MCF 10A (cell line): Measurements from ENCODE around the gene SPINK2. TPM values are rescaled to one million over a fixed set of nuclear protein-coding genes. Genes with fewer than 3 reads are reported as not detected.

Experiments
- BruUV-seq: library from RNA; stranded (reverse); fragments of 400-500 nt; replicated peaks from 2 replicates; lab custom pipeline; 2021; lab: Mats Ljungman, UMichigan
- CTCF ChIA-PET: fragments of 300-600 bp; sonication (Branson Sonifier 250); formaldehyde crosslinking; extraction: SDS; loops from one replicate; lab custom pipeline; 2021; ENCODE audit warnings: antibody characterized with exemption, inconsistent platforms; lab: Yijun Ruan, JAX
- POLR2A ChIA-PET: fragments of 300-600, 350-650 bp; sonication (Branson Sonifier 250); formaldehyde crosslinking; extraction: SDS; loops from one replicate; lab custom pipeline; 2020; ENCODE audit warnings: antibody characterized with exemption, inconsistent platforms; lab: Yijun Ruan, JAX
- DNase-seq: peaks from one replicate; pipeline ENCODE4 v3.0.0-alpha.2; 2018; ENCODE audit not compliant: unreplicated experiment
- H3K27ac Mint-ChIP-seq: one replicate; pipeline ENCODE4 v1.8.0; 2022; ENCODE audit warnings: mild to moderate bottlenecking, low read depth, mixed read lengths; ENCODE audit not compliant: unreplicated experiment
- H3K27me3 Mint-ChIP-seq: one replicate; pipeline ENCODE4 v1.8.0; 2022; ENCODE audit warnings: mixed read lengths; ENCODE audit not compliant: insufficient read depth, unreplicated experiment
- H3K36me3 Mint-ChIP-seq: one replicate; pipeline ENCODE4 v1.8.0; 2022; ENCODE audit warnings: mild to moderate bottlenecking, moderate library complexity, mixed read lengths; ENCODE audit not compliant: insufficient read depth, unreplicated experiment
- H3K4me1 Mint-ChIP-seq: one replicate; pipeline ENCODE4 v1.8.0; 2022; ENCODE audit warnings: mixed read lengths; ENCODE audit not compliant: insufficient read depth, unreplicated experiment
- H3K4me3 Mint-ChIP-seq: one replicate; pipeline ENCODE4 v1.8.0; 2022; ENCODE audit warnings: mild to moderate bottlenecking, moderate library complexity, mixed read lengths; ENCODE audit not compliant: unreplicated experiment
- H3K9me3 Mint-ChIP-seq: one replicate; pipeline ENCODE4 v1.8.0; 2022; ENCODE audit warnings: mixed read lengths; ENCODE audit not compliant: unreplicated experiment
- intact Hi-C: fragments of 100-400 bp; cut with micrococcal nuclease; formaldehyde crosslinking; loops from 2 replicates; pipeline ENCODE4 v1.14.1; 2022
- total RNA-seq: library from RNA; stranded (reverse); gene quantifications from 2 replicates; pipeline ENCODE4 v1.2.3, GENCODE V29; 2022
- TF ChIP-seq, protein P1 (sequence below): fragments of 200-600 bp; IDR thresholded peaks from one replicate; pipeline ENCODE4 v1.8.0; 2022; ENCODE audit warnings: antibody characterized with exemption, mild to moderate bottlenecking; ENCODE audit not compliant: unreplicated experiment

Gene SPINK2
- total RNA-seq, 1 experiment from 2014 or later = not detected

DNA sequence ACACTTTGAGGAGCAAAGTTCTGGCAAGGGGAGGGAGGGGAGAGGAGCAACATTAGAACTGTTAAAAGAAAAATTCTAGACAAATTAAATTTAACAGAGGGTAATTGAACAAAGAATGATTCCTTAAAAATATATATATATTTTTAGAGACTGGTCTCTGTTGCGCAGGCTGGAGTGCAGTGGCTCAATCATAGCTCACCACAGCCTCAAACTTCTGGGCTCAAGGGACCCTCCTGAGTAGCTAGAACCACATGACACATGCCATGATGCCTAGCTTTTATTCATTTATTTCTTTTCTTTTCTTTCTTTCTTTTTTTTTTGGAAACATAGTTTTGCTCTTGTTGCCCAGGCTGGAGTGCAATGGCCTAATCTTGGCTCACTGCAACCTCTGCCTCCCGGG is 19.1 kb upstream of the SPINK2 start:
- Mint-ChIP-seq H3K27me3 (no peaks in the 10 kb centered on the region), H3K4me1 (no peaks in the 10 kb centered on the region), H3K4me3 (no peak overlapping the region), H3K27ac (no peak overlapping the region), H3K36me3 (no peaks in the 10 kb centered on the region), H3K9me3 (no peaks in the 10 kb centered on the region)
- ChIA-PET CTCF (interaction anchor here (0.7 to 0.9 kb wide), 2 partner anchors 93 to 410 kb away, joined by 3 read pairs; no protein-coding TSS in a partner anchor), POLR2A (interaction anchor here (1.3 kb wide), 1 partner anchor 9 kb away, joined by 3 read pairs; no protein-coding TSS in a partner anchor)
- intact Hi-C loops = no loop called here
- DNase-seq = no peak
- no TSS peak for BruUV-seq
- TF ChIP-seq, protein P1, sequence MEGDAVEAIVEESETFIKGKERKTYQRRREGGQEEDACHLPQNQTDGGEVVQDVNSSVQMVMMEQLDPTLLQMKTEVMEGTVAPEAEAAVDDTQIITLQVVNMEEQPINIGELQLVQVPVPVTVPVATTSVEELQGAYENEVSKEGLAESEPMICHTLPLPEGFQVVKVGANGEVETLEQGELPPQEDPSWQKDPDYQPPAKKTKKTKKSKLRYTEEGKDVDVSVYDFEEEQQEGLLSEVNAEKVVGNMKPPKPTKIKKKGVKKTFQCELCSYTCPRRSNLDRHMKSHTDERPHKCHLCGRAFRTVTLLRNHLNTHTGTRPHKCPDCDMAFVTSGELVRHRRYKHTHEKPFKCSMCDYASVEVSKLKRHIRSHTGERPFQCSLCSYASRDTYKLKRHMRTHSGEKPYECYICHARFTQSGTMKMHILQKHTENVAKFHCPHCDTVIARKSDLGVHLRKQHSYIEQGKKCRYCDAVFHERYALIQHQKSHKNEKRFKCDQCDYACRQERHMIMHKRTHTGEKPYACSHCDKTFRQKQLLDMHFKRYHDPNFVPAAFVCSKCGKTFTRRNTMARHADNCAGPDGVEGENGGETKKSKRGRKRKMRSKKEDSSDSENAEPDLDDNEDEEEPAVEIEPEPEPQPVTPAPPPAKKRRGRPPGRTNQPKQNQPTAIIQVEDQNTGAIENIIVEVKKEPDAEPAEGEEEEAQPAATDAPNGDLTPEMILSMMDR = no peak

DNA sequence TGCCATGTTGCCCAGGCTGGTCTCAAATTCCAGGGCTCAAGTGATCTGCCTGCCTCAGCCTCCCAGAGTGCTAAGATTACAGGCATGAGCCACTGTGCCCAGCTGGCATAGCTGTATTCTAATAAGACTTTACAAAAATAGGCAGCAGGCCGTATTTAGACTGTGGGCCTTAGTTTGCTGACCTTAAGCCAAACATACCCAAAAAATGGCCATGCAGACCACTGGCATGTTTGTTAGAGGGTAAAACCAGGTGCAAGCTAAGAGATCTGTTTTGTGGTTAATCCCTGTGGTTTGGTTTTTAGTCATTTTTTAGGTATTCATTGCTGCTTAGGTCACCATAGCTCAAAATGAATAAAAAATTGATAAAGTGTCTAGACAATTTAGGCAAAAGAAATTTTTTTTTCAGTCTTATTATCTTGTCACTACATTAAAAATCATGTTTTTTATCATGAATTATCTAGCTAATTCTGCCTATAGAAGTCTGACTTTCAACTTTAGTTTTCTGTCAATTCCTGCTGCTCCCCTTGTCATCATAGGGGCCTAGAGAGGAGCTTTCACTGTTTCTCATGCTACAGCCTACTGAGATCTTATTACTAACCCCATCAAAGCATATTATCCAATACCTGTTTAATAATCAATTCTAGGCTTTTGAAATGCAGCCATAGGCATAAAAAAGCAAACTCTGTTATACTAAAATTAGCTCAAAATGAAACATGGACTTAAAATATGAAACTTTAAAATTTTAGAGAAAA is 7.5 kb upstream of the SPINK2 start:
- no peak for DNase-seq
- TF ChIP-seq, protein P1 = no peak
- Mint-ChIP-seq H3K27me3 (no peaks in the 10 kb centered on the region), H3K4me1 (no peaks in the 10 kb centered on the region), H3K27ac (no peak overlapping the region), H3K4me3 (no peak overlapping the region), H3K36me3 (no peaks in the 10 kb centered on the region), H3K9me3 (no peaks in the 10 kb centered on the region)
- BruUV-seq = no TSS peak
- intact Hi-C loops = no loop called here
- POLR2A ChIA-PET = interaction anchor here (0.7 to 1.2 kb wide), 3 partner anchors 94 to 881 kb away, joined by 3 read pairs; no protein-coding TSS in a partner anchor
- CTCF ChIA-PET = interaction anchor here (0.7 to 2.7 kb wide), 2 partner anchors 8 to 1170 kb away, joined by 4 to 17 read pairs; no protein-coding TSS in a partner anchor

DNA sequence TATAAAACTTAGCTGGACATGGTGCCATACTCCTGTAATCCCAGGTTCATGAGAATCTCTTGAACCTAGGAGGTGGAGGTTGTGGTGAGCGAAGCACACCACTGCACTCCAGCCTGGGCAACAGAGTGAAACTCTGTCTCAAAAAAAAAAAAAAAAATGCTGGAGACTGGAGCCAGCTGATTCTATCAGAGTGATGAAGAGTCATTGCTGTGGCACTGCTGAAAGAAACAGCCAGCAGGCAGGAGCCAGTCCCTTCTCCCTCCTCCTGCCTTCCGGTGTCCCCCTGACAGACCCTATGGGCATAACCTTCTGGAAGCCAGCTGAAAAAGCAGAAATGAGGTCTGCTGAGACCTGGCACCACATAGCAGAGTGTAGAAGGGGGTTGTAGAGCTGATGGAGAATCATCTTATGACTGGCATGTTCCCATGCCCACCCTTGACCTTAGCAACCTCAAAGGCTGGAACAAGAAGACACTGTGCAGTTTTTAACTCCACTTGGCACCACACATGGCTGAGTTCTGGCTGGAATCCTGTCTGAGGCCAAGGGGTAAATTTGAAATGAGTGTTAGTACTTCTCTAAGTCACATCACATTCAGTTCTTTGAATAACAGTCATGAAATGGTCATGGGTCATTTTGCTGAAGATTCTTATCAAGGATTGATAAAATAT is 2.6 kb upstream of the SPINK2 start:
- Mint-ChIP-seq H3K27me3 (no peaks in the 10 kb centered on the region), H3K36me3 (no peaks in the 10 kb centered on the region), H3K4me1 (no peaks in the 10 kb centered on the region), H3K9me3 (no peaks in the 10 kb centered on the region), H3K4me3 (no peak overlapping the region), H3K27ac (no peak overlapping the region)
- CTCF ChIA-PET = interaction anchor here (0.7 to 1.4 kb wide), 2 partner anchors 184 to 1851 kb away, joined by 3 to 4 read pairs; no protein-coding TSS in a partner anchor
- TF ChIP-seq, protein P1 = no peak
- no TSS peak for BruUV-seq
- POLR2A ChIA-PET = interaction anchor here (0.6 kb wide), 2 partner anchors 265 to 378 kb away, joined by 3 read pairs; no protein-coding TSS in a partner anchor
- intact Hi-C loops = no loop called here
- no peak for DNase-seq

DNA sequence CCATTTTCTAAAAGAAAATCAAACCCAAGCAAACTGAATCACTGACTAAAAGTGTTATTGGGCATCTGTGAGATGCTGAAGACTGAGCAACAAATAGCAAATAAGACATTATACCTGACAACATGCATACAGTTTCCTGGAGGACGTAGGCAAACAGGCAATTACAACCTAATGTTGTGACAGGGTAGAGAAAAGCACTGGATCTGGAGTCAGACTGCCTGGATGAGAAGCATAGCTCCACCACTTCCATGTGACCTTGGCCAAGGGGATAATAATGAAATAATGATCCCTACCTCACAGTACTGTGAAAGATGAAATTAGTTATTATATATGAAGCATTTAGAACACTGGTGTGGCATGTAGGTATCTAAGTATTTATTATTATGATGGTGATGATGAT is 2.7 kb downstream of the SPINK2 start:
- intact Hi-C loops = no loop called here
- no peaks in the 10 kb centered on the region for H3K27me3 Mint-ChIP-seq
- ChIA-PET POLR2A (no interaction called here), CTCF (interaction anchor here (0.9 kb wide), 1 partner anchor 12 kb away, joined by 3 read pairs; no protein-coding TSS in a partner anchor)
- H3K4me3 Mint-ChIP-seq = no peak overlapping the region
- DNase-seq = no peak
- BruUV-seq = no TSS peak
- H3K4me1 Mint-ChIP-seq = no peaks in the 10 kb centered on the region
- H3K9me3 Mint-ChIP-seq = no peaks in the 10 kb centered on the region
- no peak overlapping the region for H3K27ac Mint-ChIP-seq
- TF ChIP-seq, protein P1 = no peak
- H3K36me3 Mint-ChIP-seq = no peaks in the 10 kb centered on the region
